Type B pancreatic cell (in vitro differentiated cells): ENCODE data around the gene MN1. TPM values are rescaled to one million over a fixed set of nuclear protein-coding genes. Genes with fewer than 3 reads are reported as not detected.
A peak's percentile ranks its signal among the peaks of the same experiment; 100 is the strongest.

Experiments
- DNase-seq: peaks from one replicate; pipeline ENCODE4 v3.0.0; 2021; ENCODE audit warnings: mixed read lengths; ENCODE audit not compliant: unreplicated experiment; ENCODE audit errors: extremely low spot score
- H3K27ac Mint-ChIP-seq: 2 replicates; pipeline ENCODE4 v1.8.0; 2021; ENCODE audit warnings: mild to moderate bottlenecking, mixed read lengths
- H3K27me3 Mint-ChIP-seq: 2 replicates; pipeline ENCODE4 v1.8.0; 2021; ENCODE audit warnings: mixed read lengths
- H3K36me3 Mint-ChIP-seq: 2 replicates; pipeline ENCODE4 v1.8.0; 2021; ENCODE audit warnings: mixed read lengths
- H3K4me1 Mint-ChIP-seq: one replicate; pipeline ENCODE4 v1.8.0; 2021; ENCODE audit warnings: mixed read lengths; ENCODE audit not compliant: unreplicated experiment
- H3K4me3 Mint-ChIP-seq: 2 replicates; pipeline ENCODE4 v1.8.0; 2021; ENCODE audit warnings: mild to moderate bottlenecking, mixed read lengths
- H3K9me3 Mint-ChIP-seq: 2 replicates; pipeline ENCODE4 v1.8.0; 2021; ENCODE audit warnings: mixed read lengths
- total RNA-seq: library from RNA; stranded (reverse); gene quantifications from 2 replicates; pipeline ENCODE4 v1.2.1, GENCODE V29; 2021; ENCODE audit warnings: low replicate concordance
- TF ChIP-seq, protein P1 (sequence below): fragments of 200-600 bp; sonication (generic); conservative IDR thresholded peaks from 2 replicates; pipeline ENCODE4 v1.5.0; 2021; ENCODE audit warnings: antibody characterized with exemption, mild to moderate bottlenecking

The MN1 gene
- total RNA-seq, 1 donor from 2014 or later = 17.0 TPM

DNA sequence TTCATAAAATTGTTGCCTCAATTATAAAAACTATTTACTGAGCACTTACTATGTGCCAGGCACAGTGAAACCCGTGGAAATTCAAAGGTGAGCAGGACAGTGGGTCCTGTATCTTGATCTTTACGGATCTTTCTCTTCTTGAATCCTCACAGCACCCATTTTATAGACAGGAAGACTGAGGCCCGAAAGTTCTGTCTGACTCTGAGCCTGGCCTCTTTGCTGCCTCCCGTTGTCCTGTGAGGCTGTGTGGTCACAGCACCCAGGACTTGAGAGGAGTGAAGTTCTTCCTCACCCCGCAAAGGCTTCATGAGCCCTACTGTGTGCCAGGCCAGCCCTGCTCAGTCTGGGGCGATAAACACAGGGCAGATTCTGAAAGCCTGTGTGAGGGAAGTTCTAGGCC, 13.4 kb upstream of the MN1 start:
- Mint-ChIP-seq H3K36me3 (no peaks in the 10 kb centered on the region), H3K9me3 (no peaks in the 10 kb centered on the region), H3K4me3 (no peak overlapping the region), H3K27ac (no peak overlapping the region), H3K4me1 (peaks cover 13% of the 10 kb centered on the region), H3K27me3 (peaks cover 16% of the 10 kb centered on the region)
- DNase-seq = no peak
- TF ChIP-seq, protein P1, sequence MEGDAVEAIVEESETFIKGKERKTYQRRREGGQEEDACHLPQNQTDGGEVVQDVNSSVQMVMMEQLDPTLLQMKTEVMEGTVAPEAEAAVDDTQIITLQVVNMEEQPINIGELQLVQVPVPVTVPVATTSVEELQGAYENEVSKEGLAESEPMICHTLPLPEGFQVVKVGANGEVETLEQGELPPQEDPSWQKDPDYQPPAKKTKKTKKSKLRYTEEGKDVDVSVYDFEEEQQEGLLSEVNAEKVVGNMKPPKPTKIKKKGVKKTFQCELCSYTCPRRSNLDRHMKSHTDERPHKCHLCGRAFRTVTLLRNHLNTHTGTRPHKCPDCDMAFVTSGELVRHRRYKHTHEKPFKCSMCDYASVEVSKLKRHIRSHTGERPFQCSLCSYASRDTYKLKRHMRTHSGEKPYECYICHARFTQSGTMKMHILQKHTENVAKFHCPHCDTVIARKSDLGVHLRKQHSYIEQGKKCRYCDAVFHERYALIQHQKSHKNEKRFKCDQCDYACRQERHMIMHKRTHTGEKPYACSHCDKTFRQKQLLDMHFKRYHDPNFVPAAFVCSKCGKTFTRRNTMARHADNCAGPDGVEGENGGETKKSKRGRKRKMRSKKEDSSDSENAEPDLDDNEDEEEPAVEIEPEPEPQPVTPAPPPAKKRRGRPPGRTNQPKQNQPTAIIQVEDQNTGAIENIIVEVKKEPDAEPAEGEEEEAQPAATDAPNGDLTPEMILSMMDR = no peak

DNA sequence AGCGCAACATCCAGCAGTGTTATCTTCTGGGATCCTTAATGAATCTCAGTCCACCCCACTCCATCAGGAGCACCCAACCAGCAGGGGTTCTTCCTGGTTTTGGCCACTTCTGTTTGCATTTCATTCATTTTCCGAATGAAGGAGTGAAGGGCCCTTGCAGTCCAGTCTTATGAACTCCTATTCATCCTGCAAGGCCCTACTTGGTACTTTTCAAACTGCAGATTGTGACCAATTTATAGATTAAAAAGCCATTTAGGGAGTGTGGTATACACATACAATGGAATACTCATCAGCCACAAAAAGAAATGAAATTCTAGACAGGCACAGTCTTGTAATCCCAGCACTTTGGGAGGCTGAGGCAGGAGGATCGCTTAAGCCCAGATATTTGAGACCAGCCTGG, 10.2 kb upstream of the MN1 start:
- H3K36me3 Mint-ChIP-seq = no peaks in the 10 kb centered on the region
- TF ChIP-seq, protein P1 = no peak
- H3K4me1 Mint-ChIP-seq = peaks cover 29% of the 10 kb centered on the region
- no peaks in the 10 kb centered on the region for H3K9me3 Mint-ChIP-seq
- H3K4me3 Mint-ChIP-seq = no peak overlapping the region
- peaks cover 25% of the 10 kb centered on the region for H3K27me3 Mint-ChIP-seq
- H3K27ac Mint-ChIP-seq = no peak overlapping the region
- no peak for DNase-seq

DNA sequence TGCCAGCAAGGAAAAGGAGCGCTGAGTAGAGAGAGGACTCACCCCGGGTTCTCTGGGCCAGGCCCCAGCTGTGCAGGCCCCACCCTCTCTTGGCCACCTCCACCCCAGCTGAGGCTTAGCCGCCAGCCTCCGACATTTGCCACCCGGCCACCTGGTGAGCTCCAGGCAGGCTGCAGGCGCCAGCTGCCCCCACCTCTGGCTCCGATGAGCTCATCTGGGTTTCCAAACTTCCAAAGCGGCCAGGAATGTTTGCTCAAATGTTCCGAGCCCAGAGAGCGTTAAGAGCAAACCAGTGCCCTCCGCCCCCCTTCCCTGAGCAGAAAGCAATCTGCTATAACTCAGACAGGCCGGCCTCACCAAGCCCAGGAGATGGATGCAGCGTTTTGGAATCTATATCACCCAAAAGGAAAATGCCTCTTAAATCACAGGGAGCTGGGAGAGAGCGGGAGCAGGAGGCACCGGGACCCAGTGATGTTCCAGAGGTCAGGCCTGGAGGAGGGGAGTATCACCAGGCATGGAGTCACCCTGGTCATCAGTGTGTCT, 9.1 kb upstream of the MN1 start:
- H3K27me3 Mint-ChIP-seq = peaks cover 26% of the 10 kb centered on the region
- H3K9me3 Mint-ChIP-seq = no peaks in the 10 kb centered on the region
- peaks cover 29% of the 10 kb centered on the region for H3K4me1 Mint-ChIP-seq
- H3K36me3 Mint-ChIP-seq = no peaks in the 10 kb centered on the region
- no peak for DNase-seq
- no peak overlapping the region for H3K27ac Mint-ChIP-seq
- H3K4me3 Mint-ChIP-seq = no peak overlapping the region
- TF ChIP-seq, protein P1 = no peak

DNA sequence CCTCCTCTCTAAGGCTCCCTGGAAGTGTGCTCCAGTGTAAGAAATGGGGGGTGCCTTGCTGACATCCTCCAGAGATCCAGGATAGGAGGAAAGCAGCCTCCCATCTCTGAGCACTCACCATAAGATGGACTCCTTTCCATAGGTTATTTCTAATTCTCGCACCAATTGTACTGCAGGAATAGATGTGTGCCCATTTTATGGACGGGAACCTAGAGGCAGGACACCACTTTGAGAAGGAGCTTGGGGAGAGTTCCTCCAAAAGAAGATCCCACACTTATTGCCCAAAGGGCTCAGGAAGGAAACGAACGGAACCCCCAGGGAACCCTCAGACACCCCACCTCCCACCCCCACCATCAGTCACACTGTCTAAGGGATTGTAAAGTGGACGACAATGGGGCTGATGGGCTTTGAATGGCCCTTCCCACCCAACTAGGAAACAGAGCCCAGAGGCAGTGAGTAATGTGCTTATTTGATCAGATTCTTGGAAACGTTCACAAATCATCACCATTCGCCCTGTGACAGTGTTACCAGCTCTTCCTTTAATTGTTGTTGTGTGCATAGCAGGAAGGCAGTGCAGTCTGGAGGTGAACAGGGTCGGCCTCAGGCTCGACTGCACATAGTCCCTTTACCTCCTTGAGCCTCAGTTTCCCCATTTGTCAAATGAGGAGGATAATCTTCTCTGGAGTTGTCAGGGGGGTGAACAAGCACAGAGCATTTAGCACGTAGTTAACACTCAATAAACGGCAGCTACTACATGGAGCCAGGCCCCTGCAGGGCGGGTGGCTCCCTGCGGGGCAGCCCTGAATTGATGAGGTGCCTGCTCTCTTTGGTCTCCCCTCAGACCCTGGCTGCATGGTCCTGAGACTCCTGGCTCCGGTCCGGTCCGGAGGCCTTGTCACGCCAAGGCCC, 8.4 kb upstream of the MN1 start:
- Mint-ChIP-seq H3K27me3 (peaks cover 33% of the 10 kb centered on the region), H3K36me3 (no peaks in the 10 kb centered on the region), H3K27ac (no peak overlapping the region), H3K9me3 (no peaks in the 10 kb centered on the region), H3K4me3 (no peak overlapping the region), H3K4me1 (peaks cover 34% of the 10 kb centered on the region)
- no peak for DNase-seq
- TF ChIP-seq, protein P1 = no peak

DNA sequence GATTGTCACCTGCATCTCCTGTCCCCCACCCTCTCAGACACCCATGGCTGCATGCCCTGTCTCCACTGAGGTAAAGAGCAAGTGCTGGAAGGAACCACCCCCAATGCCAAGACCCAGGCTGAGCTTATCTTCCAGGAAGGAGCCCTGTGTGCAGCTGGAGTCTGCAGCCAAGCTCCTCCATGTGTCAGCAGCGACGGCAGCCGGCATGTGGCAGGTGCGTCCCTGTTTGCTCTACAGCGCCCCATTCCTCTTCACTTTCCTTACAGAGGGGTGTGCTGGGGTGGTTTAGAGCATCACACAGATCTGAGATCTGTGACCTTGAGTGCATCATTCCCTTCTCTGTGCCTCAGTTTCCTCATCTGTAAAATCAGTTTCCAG, 7.7 kb upstream of the MN1 start:
- TF ChIP-seq, protein P1 = no peak
- no peaks in the 10 kb centered on the region for H3K36me3 Mint-ChIP-seq
- H3K27me3 Mint-ChIP-seq = peaks cover 40% of the 10 kb centered on the region
- no peak for DNase-seq
- H3K9me3 Mint-ChIP-seq = no peaks in the 10 kb centered on the region
- peaks cover 41% of the 10 kb centered on the region for H3K4me1 Mint-ChIP-seq
- H3K27ac Mint-ChIP-seq = peak overlapping the region; percentile 66
- no peak overlapping the region for H3K4me3 Mint-ChIP-seq
